GM10847 (cell line): Measurements from ENCODE around the gene TRAM2.

ENCODE experiments used
- POLR2A ChIP-seq: IDR thresholded peaks from 2 replicates; pipeline ENCODE4 v1.6.1; 2011; ENCODE audit not compliant: insufficient read length; ENCODE audit errors: extremely low read depth

The TRAM2 gene

GRCh38 chr6:52546678-52547077 is 30.2 kb downstream of the TRAM2 start:
- no peak for TF ChIP-seq POLR2A

- no peak for TF ChIP-seq POLR2A
Observed at GRCh38 chr6:52546192-52546591, 30.7 kb downstream of the TRAM2 start.

- no peak for TF ChIP-seq POLR2A
Observed at GRCh38 chr6:52545406-52546119, 31.3 kb downstream of the TRAM2 start.

GRCh38 chr6:52544602-52545405 is 32.1 kb downstream of the TRAM2 start:
- TF ChIP-seq POLR2A: no peak

GRCh38 chr6:52543729-52544601 is 32.9 kb downstream of the TRAM2 start:
- TF ChIP-seq POLR2A: no peak

- no peak for TF ChIP-seq POLR2A
Observed at GRCh38 chr6:52543262-52543661, 33.6 kb downstream of the TRAM2 start.

- no peak for TF ChIP-seq POLR2A
Observed at GRCh38 chr6:52541135-52541534, 35.7 kb downstream of the TRAM2 start.

GRCh38 chr6:52540286-52540902 is 36.5 kb downstream of the TRAM2 start:
- no peak for TF ChIP-seq POLR2A

GRCh38 chr6:52539607-52540006 is 37.3 kb downstream of the TRAM2 start:
- no peak for TF ChIP-seq POLR2A

- no peak for TF ChIP-seq POLR2A
Observed at GRCh38 chr6:52538901-52539354, 37.9 kb downstream of the TRAM2 start.

- TF ChIP-seq POLR2A: no peak
Observed at GRCh38 chr6:52538252-52538900, 38.5 kb downstream of the TRAM2 start.

GRCh38 chr6:52537001-52537753 is 39.7 kb downstream of the TRAM2 start:
- no peak for TF ChIP-seq POLR2A

- no peak for TF ChIP-seq POLR2A
Observed at GRCh38 chr6:52536424-52536916, 40.4 kb downstream of the TRAM2 start.
